HepG2 (cell line): ENCODE measurements around the gene RTN4. TPM values are rescaled to one million over a fixed set of nuclear protein-coding genes. Genes with fewer than 3 reads are reported as not detected.

Experiments
- ATAC-seq: fragments of 200-7000 bp; cut with Tn5 transposase; 3 replicates; pipeline ENCODE4 v1.9.1; 2020; ENCODE audit warnings: mild to moderate bottlenecking, moderate library complexity
- BruUV-seq: library from RNA; stranded (reverse); fragments of 400-500 nt; replicated peaks from 2 replicates; lab custom pipeline; 2021; lab: Mats Ljungman, UMichigan
- CTCF ChIA-PET: fragments of 300-600 bp; formaldehyde crosslinking; extraction: SDS; loops from one replicate; lab custom pipeline; 2021; ENCODE audit warnings: low total read pairs, inconsistent platforms, low intra/inter-chr PET ratio; lab: Yijun Ruan, JAX
- POLR2A ChIA-PET: fragments of 350-600 bp; sonication (Branson Sonifier 250); formaldehyde crosslinking; loops from one replicate; lab custom pipeline; 2020; ENCODE audit warnings: antibody characterized with exemption, inconsistent platforms; lab: Yijun Ruan, JAX
- DNase-seq: peaks from one replicate; pipeline ENCODE4 v3.0.0-alpha.2; 2015; ENCODE audit warnings: low spot score
- FAIRE-seq: peaks from 3 replicates; lab custom pipeline; 2011; peaks lifted over from hg19 to GRCh38; lab: Jason Lieb, UNC
- H2AFZ ChIP-seq: one replicate; pipeline ENCODE4 v1.6.1; 2011; ENCODE audit warnings: low read length, inconsistent platforms
- H3K27ac ChIP-seq: fragments of 300-600 bp; 3 replicates; pipeline ENCODE4 v1.8.0; 2011; ENCODE audit warnings: mixed run types, mild to moderate bottlenecking, mixed read lengths, low read length, inconsistent platforms; ENCODE audit not compliant: insufficient read depth; ENCODE audit errors: extremely low read length
- H3K27me3 ChIP-seq, 2 experiments: fragments of 200-600 bp in 1 of 2; 2 replicates in 1 of 2; 3 replicates in 1 of 2; pipeline versions ENCODE4 v1.6.0 to v1.8.0; 2011; ENCODE audit warnings: low read length in 2 of 2, mild to moderate bottlenecking in 2 of 2, moderate library complexity in 2 of 2, inconsistent platforms in 1 of 2; ENCODE audit not compliant: insufficient read depth in 2 of 2, control insufficient read depth in 1 of 2
- H3K36me3 ChIP-seq, 2 experiments: fragments of 200-600 bp in 1 of 2; replicated peaks in 1 of 2; 2 replicates in 1 of 2; 3 replicates in 1 of 2; pipeline versions ENCODE4 v1.5.1 to v1.8.0; 2011; ENCODE audit warnings: low read length in 2 of 2, inconsistent platforms in 1 of 2; ENCODE audit not compliant: insufficient read depth in 2 of 2, control insufficient read depth in 1 of 2
- H3K4me1 ChIP-seq: 2 replicates; pipeline ENCODE4 v1.5.1; 2012; ENCODE audit warnings: low read length, inconsistent platforms; ENCODE audit not compliant: insufficient read depth
- H3K4me2 ChIP-seq: 2 replicates; pipeline ENCODE4 v1.6.0; 2011; ENCODE audit warnings: low read depth, low read length, inconsistent platforms
- H3K4me3 ChIP-seq, 3 experiments: fragments of 200-600 bp in 1 of 3; sonication (generic), shearing (Covaris generic) in 1 of 3; replicated peaks in 1 of 3; 2 replicates each; pipeline ENCODE4 v1.5.1; 2011 to 2016; ENCODE audit warnings: low read length in 3 of 3, inconsistent platforms in 2 of 3, low read depth in 2 of 3, mild to moderate bottlenecking in 2 of 3, control low read depth in 1 of 3, mixed read lengths in 1 of 3; ENCODE audit not compliant: insufficient read depth in 1 of 3
- H3K79me2 ChIP-seq: one replicate; pipeline ENCODE4 v1.6.1; 2011; ENCODE audit warnings: low read length, inconsistent platforms; ENCODE audit not compliant: insufficient read depth
- H3K9ac ChIP-seq: 2 replicates; pipeline ENCODE4 v1.6.0; 2011; ENCODE audit warnings: mild to moderate bottlenecking, low read depth, low read length, inconsistent platforms; ENCODE audit not compliant: insufficient read depth
- H3K9me3 ChIP-seq: 2 replicates; pipeline ENCODE4 v1.5.1; 2012; ENCODE audit warnings: mild to moderate bottlenecking, low read length
- H4K20me1 ChIP-seq: 2 replicates; pipeline ENCODE4 v1.6.0; 2011; ENCODE audit warnings: inconsistent platforms, mild to moderate bottlenecking, low read length, moderate library complexity; ENCODE audit not compliant: insufficient read depth
- ATAD3A ChIP-seq: sonication (generic); formaldehyde crosslinking; IDR thresholded peaks from 2 replicates; pipeline ENCODE4 v1.4.0; 2020; ENCODE audit warnings: missing genetic modification reagents
- EHMT2 ChIP-seq: fragments of 200-600 bp; sonication (generic); IDR thresholded peaks from 2 replicates; pipeline ENCODE4 v1.7.0; 2017; ENCODE audit warnings: antibody characterized with exemption, low read depth, low read length, borderline replicate concordance
- FIP1L1 ChIP-seq: fragments of 200-400 bp; formaldehyde crosslinking; IDR thresholded peaks from 2 replicates; pipeline ENCODE4 v1.6.1; 2018; ENCODE audit warnings: low read depth, mild to moderate bottlenecking, low read length, moderate library complexity, borderline replicate concordance; ENCODE audit not compliant: insufficient read depth
- FOXA1 ChIP-seq, 2 experiments: fragments of 450-650 bp in 1 of 2; sonication (generic) in 1 of 2; formaldehyde crosslinking in 1 of 2; IDR thresholded peaks; 2 replicates each; pipeline versions ENCODE4 v1.4.0 to v1.6.1; 2016 to 2020; ENCODE audit warnings: missing genetic modification reagents in 1 of 2
- GATAD2A ChIP-seq: IDR thresholded peaks from 2 replicates; pipeline ENCODE4 v1.6.1; 2016
- HNRNPLL ChIP-seq: fragments of 200-400 bp; formaldehyde crosslinking; IDR thresholded peaks from 2 replicates; pipeline ENCODE4 v1.6.1; 2017; ENCODE audit warnings: mild to moderate bottlenecking, low read depth, low read length; ENCODE audit not compliant: poor library complexity, severe bottlenecking
- KLF15 ChIP-seq: sonication (generic); formaldehyde crosslinking; IDR thresholded peaks from 2 replicates; pipeline ENCODE4 v1.8.1; 2023; ENCODE audit warnings: borderline replicate concordance, mild to moderate bottlenecking, inconsistent platforms, missing genetic modification reagents, mixed read lengths
- MBD4 ChIP-seq: IDR thresholded peaks from 2 replicates; pipeline ENCODE4 v1.6.1; 2012; ENCODE audit warnings: low read length, inconsistent platforms, borderline replicate concordance
- PTBP1 ChIP-seq: fragments of 200-400 bp; formaldehyde crosslinking; IDR thresholded peaks from 2 replicates; pipeline ENCODE4 v1.6.1; 2018; ENCODE audit warnings: low read length, low read depth; ENCODE audit not compliant: poor library complexity, severe bottlenecking
- SOX13 ChIP-seq, 3 experiments: fragments of 450-650 bp in 1 of 3; sonication (generic) in 1 of 3; formaldehyde crosslinking in 1 of 3; IDR thresholded peaks in 2 of 3; conservative IDR thresholded peaks in 1 of 3; 2 replicates each; pipeline versions ENCODE4 v1.5.0 to v1.6.1; 2016 to 2020; ENCODE audit warnings: antibody characterized with exemption in 1 of 3, mild to moderate bottlenecking in 1 of 3, missing compliant biosample characterization in 1 of 3, missing genetic modification reagents in 1 of 3, moderate library complexity in 1 of 3
- SOX6 ChIP-seq, 2 experiments: fragments of 450-650 bp in 1 of 2; sonication (generic) in 1 of 2; formaldehyde crosslinking in 1 of 2; IDR thresholded peaks; 2 replicates each; pipeline versions ENCODE4 v1.4.0 to v1.6.1; 2017 to 2020; ENCODE audit warnings: antibody characterized with exemption in 1 of 2, mild to moderate bottlenecking in 1 of 2, missing genetic modification reagents in 1 of 2
- SRSF9 ChIP-seq: fragments of 200-400 bp; formaldehyde crosslinking; IDR thresholded peaks from 2 replicates; pipeline ENCODE4 v1.6.1; 2018; ENCODE audit warnings: borderline replicate concordance, mild to moderate bottlenecking, low read depth, low read length; ENCODE audit not compliant: insufficient read depth, poor library complexity, severe bottlenecking
- TBX2 ChIP-seq: sonication (generic); formaldehyde crosslinking; IDR thresholded peaks from 2 replicates; pipeline ENCODE4 v1.5.0; 2020; ENCODE audit warnings: missing genetic modification reagents, mild to moderate bottlenecking, borderline replicate concordance
- TMF1 ChIP-seq: sonication (generic); formaldehyde crosslinking; IDR thresholded peaks from 2 replicates; pipeline ENCODE4 v1.8.1; 2022; ENCODE audit warnings: low read depth, missing genetic modification reagents
- XBP1 ChIP-seq: sonication (generic); formaldehyde crosslinking; IDR thresholded peaks from 2 replicates; pipeline ENCODE4 v1.5.0; 2020; ENCODE audit warnings: missing genetic modification reagents
- ZMAT3 ChIP-seq: sonication (generic); formaldehyde crosslinking; conservative IDR thresholded peaks from 2 replicates; pipeline ENCODE4 v1.7.0; 2021; ENCODE audit warnings: missing genetic modification reagents
- ZNF263 ChIP-seq: sonication (generic); formaldehyde crosslinking; IDR thresholded peaks from 2 replicates; pipeline ENCODE4 v1.4.0; 2020; ENCODE audit warnings: missing genetic modification reagents
- ZNF367 ChIP-seq: sonication (generic); formaldehyde crosslinking; IDR thresholded peaks from 2 replicates; pipeline ENCODE4 v1.4.0; 2020; ENCODE audit warnings: missing genetic modification reagents, borderline replicate concordance
- ZNF430 ChIP-seq: sonication (generic); formaldehyde crosslinking; IDR thresholded peaks from 2 replicates; pipeline ENCODE4 v1.9.0; 2021; ENCODE audit warnings: mild to moderate bottlenecking, missing genetic modification reagents
- ZNF543 ChIP-seq: sonication (generic); formaldehyde crosslinking; IDR thresholded peaks from 2 replicates; pipeline ENCODE4 v1.4.0; 2020; ENCODE audit warnings: mild to moderate bottlenecking, missing genetic modification reagents
- ZNF598 ChIP-seq: sonication (generic); formaldehyde crosslinking; IDR thresholded peaks from 2 replicates; pipeline ENCODE4 v1.5.1; 2020; ENCODE audit warnings: mild to moderate bottlenecking, missing genetic modification reagents, borderline replicate concordance
- ZNF629 ChIP-seq: sonication (generic); formaldehyde crosslinking; conservative IDR thresholded peaks from 2 replicates; pipeline ENCODE4 v1.5.0; 2020; ENCODE audit warnings: missing genetic modification reagents
- ZSCAN30 ChIP-seq: sonication (generic); formaldehyde crosslinking; IDR thresholded peaks from 2 replicates; pipeline ENCODE4 v1.5.0; 2020; ENCODE audit warnings: mild to moderate bottlenecking, missing genetic modification reagents
- WGBS: methylation state at CpG from one replicate; pipeline ENCODE4 v1.1.6; 2017; ENCODE audit warnings: low lambda C conversion rate; 5-methylcytosine and 5-hydroxymethylcytosine counted together
- in situ Hi-C: cut with HindIII; loops from 2 replicates; pipeline ENCODE4 v1.10.0; 2017; ENCODE audit warnings: low pct_unique_long_range_greater_than_20kb; ENCODE audit not compliant: extremely low pct_ligation_motif_present
- intact Hi-C: fragments of 100-400 bp; cut with micrococcal nuclease; formaldehyde crosslinking; loops from one replicate; pipeline ENCODE4 v1.10.0; 2022; ENCODE audit not compliant: unreplicated experiment
- polyA plus RNA-seq, 8 experiments: library from polyadenylated mRNA; depleted of rRNA in 3 of 8; stranded (reverse) in 7 of 8; unstranded in 1 of 8; fragments of >200 nt; fragmentation: Illumina TruSeq in 4 of 8; extraction: Trizol in 4 of 8; gene quantifications; 2 replicates each; pipeline versions ENCODE4 v1.2.1 to v1.2.3, GENCODE V29; 2011 to 2016; ENCODE audit warnings: low read depth in 4 of 8, missing spikeins in 1 of 8, mixed read lengths in 1 of 8; ENCODE audit not compliant: insufficient read depth in 1 of 8
- total RNA-seq, 5 experiments: library from RNA; depleted of rRNA; stranded (reverse); fragments of >200 nt; fragmentation: Illumina TruSeq; extraction: Trizol; gene quantifications; 2 replicates each; pipeline ENCODE4 v1.2.3, GENCODE V29; 2016; ENCODE audit warnings: low read depth in 1 of 5

RTN4 gene
- total and polyA plus RNA-seq, 2 of the 13 experiments (the other 11 are each of a cell fraction or from before 2014, with no cell fraction given): 98.4 to 133 TPM

- Histone ChIP-seq H3K36me3 (no peaks in the 10 kb centered on the region), H3K4me3 (no peak overlapping the region), H4K20me1 (no peaks in the 10 kb centered on the region), H3K79me2 (no peaks in the 10 kb centered on the region), H3K27me3 (no peaks in the 10 kb centered on the region), H3K27ac (no peak overlapping the region), H3K9ac (no peak overlapping the region), H3K4me1 (peaks cover 29% of the 10 kb centered on the region), H3K4me2 (no peak overlapping the region), H3K9me3 (peaks cover 12% of the 10 kb centered on the region), H2AFZ (no peak overlapping the region)
- POLR2A ChIA-PET: no interaction called here
- CTCF ChIA-PET: no interaction called here
- peak; percentile 74 for ATAC-seq
- WGBS: 79% methylated on average over 15 of the region's 15 CpGs
- in situ Hi-C loops: no loop called here
- DNase-seq: peak; percentile 54
- no peak for FAIRE-seq
- intact Hi-C loops: no loop called here
- no TSS peak for BruUV-seq
- TF ChIP-seq SOX13 (IDR thresholded peaks at IDR 0.05) (no peak), SOX13 (CRISPR knock-in tag; conservative IDR thresholded peaks at IDR 0.05 in 1 of 2, IDR thresholded peaks at IDR 0.05 in 1 of 2) (peak in 1 of 2 experiments; percentile 82; a peak in 2 of 4 replicates), HNRNPLL (peak; percentile 55), XBP1 (no peak), PTBP1 (no peak), KLF15 (CRISPR knock-in tag) (no peak), ZNF629 (CRISPR knock-in tag) (no peak), TMF1 (CRISPR knock-in tag) (no peak), MBD4 (no peak), ZNF430 (CRISPR knock-in tag) (peak; percentile 31; the same call in 1 of the 2 replicates), ZNF367 (CRISPR knock-in tag) (no peak), ZMAT3 (no peak), ZNF543 (no peak), ZSCAN30 (CRISPR knock-in tag) (no peak), SRSF9 (no peak), FIP1L1 (no peak), ZNF598 (no peak), TBX2 (CRISPR knock-in tag) (0 out of 2 replicates have a peak, but pooled peaks have one; percentile 12), GATAD2A (CRISPR knock-in tag) (0 out of 2 replicates have a peak, but pooled peaks have one; percentile 27), SOX6 (IDR thresholded peaks at IDR 0.05) (no peak), SOX6 (CRISPR knock-in tag; IDR thresholded peaks at IDR 0.05) (peak; percentile 75), ZNF263 (CRISPR knock-in tag) (0 out of 2 replicates have a peak, but pooled peaks have one; percentile 22), FOXA1 (IDR thresholded peaks at IDR 0.05) (no peak), FOXA1 (CRISPR knock-in tag; IDR thresholded peaks at IDR 0.05) (no peak), EHMT2 (peak; percentile 33; the same call in 1 of the 2 replicates), ATAD3A (CRISPR knock-in tag) (no peak)
Measured at GRCh38 chr2:54941248-54941984, 108.8 kb downstream of the RTN4 start.
